Endothelial cell of umbilical vein (primary cell): ENCODE results near the gene PPP1R15B.

Source experiments
- CTCF ChIP-seq, 2 donors: IDR thresholded peaks; 1 replicate in 1 of 2; 2 replicates in 1 of 2; pipeline ENCODE4 v1.5.1; 2011; ENCODE audit warnings: low read length in 2 of 2, mild to moderate bottlenecking in 2 of 2, moderate library complexity in 2 of 2, control low read depth in 1 of 2, inconsistent platforms in 1 of 2, low read depth in 1 of 2; ENCODE audit not compliant: insufficient read depth in 1 of 2; ENCODE audit errors: extremely low read depth in 1 of 2
- MAX ChIP-seq: IDR thresholded peaks from 2 replicates; pipeline ENCODE4 v1.6.1; 2011; ENCODE audit not compliant: insufficient read depth, insufficient read length
- POLR2AphosphoS5 ChIP-seq: IDR thresholded peaks from 2 replicates; pipeline ENCODE4 v1.6.1; 2012; ENCODE audit warnings: low read depth, mild to moderate bottlenecking, control low read depth, low read length, moderate library complexity; ENCODE audit not compliant: insufficient read depth

- TF ChIP-seq POLR2AphosphoS5 (no peak), MAX (no peak), CTCF (IDR thresholded peaks at IDR 0.05; ENCODE audit: extremely low read depth in 1 of 2, insufficient read depth in 1 of 2, low read depth in 1 of 2, low read length in 2 of 2) (no peak)
These were observed 14.9 kb upstream of the PPP1R15B start for GRCh38 chr1:204426474-204426873.
